Fibroblast of skin of left biceps (primary cell): ENCODE results near the gene MEA1.

Experiments used
- DNase-seq, 2 experiments: peaks; one replicate each; pipeline ENCODE4 v3.0.0-alpha.2; 2013; ENCODE audit warnings: low read depth in 2 of 2

The MEA1 gene

GRCh38 chr6:42970871-42971612 is 42.7 kb downstream of the MEA1 start:
- DNase-seq, result no peak

GRCh38 chr6:42969934-42970333 is 43.8 kb downstream of the MEA1 start:
- DNase-seq, result no peak

GRCh38 chr6:42969431-42969830 is 44.3 kb downstream of the MEA1 start:
- no peak for DNase-seq

DNA sequence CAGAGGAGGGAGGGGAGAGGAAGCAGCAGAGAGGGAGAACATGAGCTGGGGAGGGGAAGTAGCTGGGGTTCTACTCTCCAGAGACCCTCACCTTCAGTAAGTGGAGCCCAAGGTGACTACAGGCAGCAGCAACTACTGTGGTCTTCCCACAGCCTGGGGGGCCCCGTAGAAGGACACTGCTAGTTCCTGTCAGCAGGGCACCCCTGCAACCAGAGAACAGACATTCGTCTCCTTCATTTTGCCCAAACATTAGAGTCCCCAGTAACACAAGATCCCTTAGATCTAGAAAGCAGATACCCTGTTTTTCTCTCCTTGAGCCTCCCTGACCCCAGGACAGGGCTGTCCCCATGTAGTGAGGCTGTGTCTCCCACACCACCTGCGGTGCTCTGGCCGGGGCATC is 45.0 kb downstream of the MEA1 start:
- no peak for DNase-seq

DNA sequence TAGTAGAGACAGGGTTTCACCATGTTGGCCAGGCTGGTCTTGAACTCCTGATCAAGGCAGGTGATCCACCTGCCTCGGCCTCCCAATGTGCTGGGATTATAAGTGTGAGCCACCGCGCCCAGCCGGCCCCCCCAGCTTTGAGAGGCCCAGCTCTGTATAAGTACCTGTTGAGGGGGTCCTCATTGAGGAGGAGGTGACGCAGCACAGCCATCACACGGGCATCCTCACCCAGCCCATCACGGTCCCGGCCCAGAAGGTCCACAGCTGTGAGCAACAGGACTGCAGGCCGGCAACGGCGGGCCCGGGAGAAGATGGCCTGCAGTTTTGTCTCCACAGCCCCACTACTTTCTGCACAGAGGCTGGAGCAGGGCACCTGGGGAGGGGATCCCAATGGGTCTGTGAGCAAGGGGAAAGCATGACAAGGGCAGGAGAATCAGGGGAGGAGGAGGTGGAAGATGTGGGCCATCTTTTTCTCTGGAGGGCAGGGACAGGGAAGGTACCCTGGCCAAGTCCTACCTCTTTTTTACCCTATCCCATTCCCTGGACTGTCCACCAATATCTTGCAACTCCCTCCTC is 45.5 kb downstream of the MEA1 start:
- no peak for DNase-seq

DNA sequence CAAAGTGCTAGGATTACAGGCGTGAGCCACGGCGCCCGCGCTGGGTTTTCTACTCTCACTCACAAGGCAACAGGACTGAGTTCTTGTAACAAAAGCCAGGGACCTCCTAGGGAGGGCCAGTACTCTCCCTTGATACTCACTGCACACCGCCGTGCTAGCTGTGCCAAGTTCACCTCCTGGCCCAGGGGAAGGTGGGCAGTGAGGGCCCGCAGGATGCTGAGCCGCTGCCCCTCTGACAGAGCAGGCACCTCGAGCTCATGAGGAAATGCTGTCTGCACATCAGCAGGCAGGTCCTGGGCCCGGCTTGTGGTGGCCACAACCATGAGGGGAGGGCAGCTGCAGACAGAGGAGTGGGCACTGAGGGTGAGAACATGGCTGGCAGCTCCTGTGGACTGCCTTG is 46.5 kb downstream of the MEA1 start:
- no peak for DNase-seq

GRCh38 chr6:42966571-42966970 is 47.2 kb downstream of the MEA1 start:
- DNase-seq, result no peak

GRCh38 chr6:42963855-42964605 is 49.7 kb downstream of the MEA1 start:
- no peak for DNase-seq

DNA sequence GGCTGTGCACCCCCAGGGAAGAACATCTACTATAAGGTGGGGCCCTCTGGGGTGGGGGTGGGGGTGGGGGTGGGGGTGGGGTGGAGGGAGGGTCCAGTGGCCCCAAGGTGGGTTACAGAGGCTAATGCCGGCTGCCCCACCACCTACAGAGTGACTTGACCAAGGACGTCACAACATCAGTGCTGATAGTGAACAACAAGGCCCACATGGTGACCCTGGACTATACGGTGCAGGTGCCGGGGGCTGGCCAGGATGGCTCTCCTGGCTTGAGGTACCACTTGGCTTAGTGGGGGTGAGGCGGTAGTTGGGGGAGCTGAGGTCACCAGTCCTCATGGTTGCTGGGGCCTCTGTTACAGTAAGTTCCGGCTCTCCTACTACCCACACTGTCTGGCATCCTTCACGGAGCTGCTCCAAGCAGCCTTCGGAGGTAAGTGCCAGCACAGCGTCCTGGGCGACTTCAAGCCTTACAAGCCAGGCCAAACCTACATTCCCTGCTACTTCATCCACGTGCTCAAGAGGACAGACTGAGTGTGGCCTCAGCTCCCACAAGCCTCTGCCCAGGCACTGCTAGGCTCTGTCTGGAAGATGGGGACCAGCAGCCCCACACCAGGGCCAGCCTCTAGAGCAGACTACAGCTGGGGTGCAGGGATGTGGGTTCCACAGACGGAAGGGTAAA is 50.4 kb downstream of the MEA1 start:
- no peak for DNase-seq

GRCh38 chr6:42962502-42963178 is 51.1 kb downstream of the MEA1 start:
- DNase-seq, result no peak

GRCh38 chr6:42962096-42962495 is 51.6 kb downstream of the MEA1 start:
- DNase-seq, result no peak
